Measurements from ENCODE around the gene ZBTB18. TPM values are rescaled to one million over a fixed set of nuclear protein-coding genes. Genes with fewer than 3 reads are reported as not detected.

ZBTB18 gene
- polyA plus RNA-seq, 2 of the 4 experiments (the other 2 are of a cell fraction) = 9.7 to 9.9 TPM

DNA sequence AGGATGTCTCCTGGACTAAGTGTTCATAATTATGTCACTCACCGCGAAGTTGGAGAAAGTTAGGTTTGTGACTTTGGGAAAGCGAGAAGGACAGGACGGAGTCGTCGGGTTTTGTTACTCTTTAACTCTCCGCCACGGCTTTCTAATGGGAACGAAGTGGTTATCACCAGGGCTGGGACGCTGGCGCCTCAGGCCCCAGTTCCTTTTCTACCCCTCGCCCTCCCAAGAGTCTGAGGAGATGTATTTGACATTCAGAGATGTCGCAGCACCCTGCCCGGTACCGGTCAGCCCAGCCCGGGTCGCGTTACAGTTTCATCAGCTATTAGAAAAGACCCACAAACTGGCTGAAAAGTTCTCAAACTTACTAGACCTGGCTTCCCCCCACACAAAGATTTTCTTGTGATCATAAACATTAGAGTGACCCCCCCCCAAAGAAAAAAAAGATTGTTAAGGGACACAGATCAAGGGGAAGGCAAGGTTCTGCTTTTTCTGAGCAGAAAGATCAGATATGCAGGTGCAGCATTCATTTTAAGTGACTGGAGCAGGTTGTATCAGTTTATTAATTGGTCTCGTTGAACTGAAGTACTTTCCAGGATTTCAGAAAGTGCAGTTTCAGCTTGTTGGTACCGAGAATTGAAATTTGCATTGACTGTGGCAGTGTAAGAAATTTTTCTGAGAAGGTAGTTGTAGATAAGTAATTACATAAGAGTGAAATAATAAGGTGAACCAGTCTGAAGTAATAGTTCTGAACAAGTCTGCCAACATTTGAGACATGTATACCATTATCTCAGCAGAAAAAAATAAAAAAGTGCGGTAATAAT lies 859 bp upstream of the ZBTB18 start (continued):
- TF ChIP-seq, protein P1, sequence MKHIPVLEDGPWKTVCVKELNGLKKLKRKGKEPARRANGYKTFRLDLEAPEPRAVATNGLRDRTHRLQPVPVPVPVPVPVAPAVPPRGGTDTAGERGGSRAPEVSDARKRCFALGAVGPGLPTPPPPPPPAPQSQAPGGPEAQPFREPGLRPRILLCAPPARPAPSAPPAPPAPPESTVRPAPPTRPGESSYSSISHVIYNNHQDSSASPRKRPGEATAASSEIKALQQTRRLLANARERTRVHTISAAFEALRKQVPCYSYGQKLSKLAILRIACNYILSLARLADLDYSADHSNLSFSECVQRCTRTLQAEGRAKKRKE (CRISPR knock-in tag; IDR thresholded peaks at IDR 0.05; ENCODE audit: low read depth) = no peak

DNA sequence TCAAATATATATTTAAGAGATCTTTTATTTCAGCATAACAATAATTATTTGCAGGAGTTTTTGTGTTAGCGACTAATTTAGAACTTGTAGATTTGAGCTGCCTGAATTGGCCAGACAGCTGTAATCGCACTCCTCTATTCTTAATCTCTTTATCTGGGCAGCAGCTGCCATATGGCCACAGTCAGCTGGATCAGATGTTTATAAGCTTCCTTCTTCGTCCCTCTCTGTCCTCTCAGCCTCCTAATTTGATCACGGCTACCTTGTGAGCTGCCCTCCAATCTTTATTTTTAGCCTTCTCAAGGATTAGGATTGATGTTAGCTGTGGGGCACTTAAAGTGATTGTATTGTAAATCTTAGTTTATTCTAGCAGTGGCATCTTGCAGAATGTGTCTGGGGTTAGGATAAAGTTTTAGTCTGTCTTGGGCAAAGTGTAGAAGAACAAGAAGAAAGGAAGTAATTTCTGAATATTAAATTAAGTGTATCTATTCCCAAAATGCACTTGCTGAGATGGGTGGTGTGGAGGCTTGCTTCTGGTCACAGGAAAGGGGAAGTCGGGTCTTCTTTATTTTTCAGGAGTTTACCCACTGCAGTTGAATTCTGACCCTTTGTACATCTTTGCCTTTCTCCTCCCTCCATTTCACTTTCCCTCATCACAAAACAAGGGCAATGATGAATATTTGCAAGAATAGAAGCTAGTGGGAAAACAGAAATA lies 1.1 kb downstream of the ZBTB18 start:
- Histone ChIP-seq H3K9me3 (no peaks in the 10 kb centered on the region), H3K4me3 (no peak overlapping the region), H3K27ac (no peak overlapping the region), H3K4me1 (peaks cover 24% of the 10 kb centered on the region), H3K4me2 (no peak overlapping the region)
- no peak for TF ChIP-seq NFE2L2 (conservative IDR thresholded peaks at IDR 0.05; ENCODE audit: low read length)
- no peak for ATAC-seq
- DNase-seq (ENCODE audit: low read depth in 1 of 2, low spot score in 1 of 2) = no peak
- ChIA-PET CTCF (interaction anchor here (2.5 kb wide), 1 partner anchor 220 kb away, joined by 10 read pairs; no protein-coding TSS in a partner anchor), POLR2A (interaction anchor here (1.3 kb wide), 1 partner anchor 13 kb away, joined by 3 read pairs; no protein-coding TSS in a partner anchor)
- WGBS (ENCODE audit: missing lambda C conversion rate) = 82% methylated on average over 5 of the region's 5 CpGs
- no peak for FAIRE-seq

DNA sequence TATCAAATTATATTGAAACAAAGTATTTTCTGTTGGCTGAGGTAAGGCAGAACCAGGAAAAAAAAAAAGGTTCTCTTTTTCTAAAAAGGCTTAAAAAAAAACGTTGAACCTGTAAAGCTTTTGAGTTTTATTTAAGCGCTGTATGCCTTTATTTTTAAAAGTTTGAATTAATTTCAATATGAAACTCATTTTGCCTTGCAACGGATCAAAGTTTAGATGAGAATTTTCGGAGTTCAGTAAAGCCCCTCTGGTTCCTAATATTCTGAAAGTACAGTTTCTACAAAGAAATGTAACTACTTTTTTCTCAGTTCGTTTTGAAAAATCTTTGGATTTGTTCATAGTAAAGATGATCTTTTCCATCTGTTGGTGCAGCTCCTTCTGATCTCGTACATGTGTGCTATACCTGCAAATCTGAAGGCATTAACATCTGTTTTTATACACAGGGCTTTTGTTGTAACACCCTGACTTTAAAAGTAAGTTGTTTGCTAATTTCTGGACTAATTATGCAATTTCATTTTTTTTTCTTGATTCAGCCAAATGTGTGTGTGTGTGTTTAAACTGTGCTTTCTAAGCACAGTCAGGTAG lies 1.7 kb downstream of the ZBTB18 start:
- ChIA-PET CTCF (interaction anchor here (2.5 kb wide), 1 partner anchor 219 kb away, joined by 10 read pairs; no protein-coding TSS in a partner anchor), POLR2A (no interaction called here)
- no peak for ATAC-seq
- peaks cover 23% of the 10 kb centered on the region for H3K4me1 ChIP-seq
- TF ChIP-seq KDM5A (IDR thresholded peaks at IDR 0.05) (no peak), RFX5 (IDR thresholded peaks at IDR 0.05) (no peak), GATA3 (IDR thresholded peaks at IDR 0.05; ENCODE audit: borderline replicate concordance) (no peak), PHF8 (IDR thresholded peaks at IDR 0.05; ENCODE audit: borderline replicate concordance, low read depth) (no peak), FOSL2 (IDR thresholded peaks at IDR 0.05) (no peak), FOSL2 (CRISPR knock-in tag; IDR thresholded peaks at IDR 0.05) (no peak), EP300 (IDR thresholded peaks at IDR 0.05) (no peak), ZFP36 (IDR thresholded peaks at IDR 0.05; ENCODE audit: borderline replicate concordance, partially characterized antibody) (no peak), RCOR1 (IDR thresholded peaks at IDR 0.05; ENCODE audit: low read depth, low read length) (no peak), NR3C1 (IDR thresholded peaks at IDR 0.05) (no peak)
- TF ChIP-seq, protein P2, sequence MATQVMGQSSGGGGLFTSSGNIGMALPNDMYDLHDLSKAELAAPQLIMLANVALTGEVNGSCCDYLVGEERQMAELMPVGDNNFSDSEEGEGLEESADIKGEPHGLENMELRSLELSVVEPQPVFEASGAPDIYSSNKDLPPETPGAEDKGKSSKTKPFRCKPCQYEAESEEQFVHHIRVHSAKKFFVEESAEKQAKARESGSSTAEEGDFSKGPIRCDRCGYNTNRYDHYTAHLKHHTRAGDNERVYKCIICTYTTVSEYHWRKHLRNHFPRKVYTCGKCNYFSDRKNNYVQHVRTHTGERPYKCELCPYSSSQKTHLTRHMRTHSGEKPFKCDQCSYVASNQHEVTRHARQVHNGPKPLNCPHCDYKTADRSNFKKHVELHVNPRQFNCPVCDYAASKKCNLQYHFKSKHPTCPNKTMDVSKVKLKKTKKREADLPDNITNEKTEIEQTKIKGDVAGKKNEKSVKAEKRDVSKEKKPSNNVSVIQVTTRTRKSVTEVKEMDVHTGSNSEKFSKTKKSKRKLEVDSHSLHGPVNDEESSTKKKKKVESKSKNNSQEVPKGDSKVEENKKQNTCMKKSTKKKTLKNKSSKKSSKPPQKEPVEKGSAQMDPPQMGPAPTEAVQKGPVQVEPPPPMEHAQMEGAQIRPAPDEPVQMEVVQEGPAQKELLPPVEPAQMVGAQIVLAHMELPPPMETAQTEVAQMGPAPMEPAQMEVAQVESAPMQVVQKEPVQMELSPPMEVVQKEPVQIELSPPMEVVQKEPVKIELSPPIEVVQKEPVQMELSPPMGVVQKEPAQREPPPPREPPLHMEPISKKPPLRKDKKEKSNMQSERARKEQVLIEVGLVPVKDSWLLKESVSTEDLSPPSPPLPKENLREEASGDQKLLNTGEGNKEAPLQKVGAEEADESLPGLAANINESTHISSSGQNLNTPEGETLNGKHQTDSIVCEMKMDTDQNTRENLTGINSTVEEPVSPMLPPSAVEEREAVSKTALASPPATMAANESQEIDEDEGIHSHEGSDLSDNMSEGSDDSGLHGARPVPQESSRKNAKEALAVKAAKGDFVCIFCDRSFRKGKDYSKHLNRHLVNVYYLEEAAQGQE (IDR thresholded peaks at IDR 0.05) = no peak
- no peaks in the 10 kb centered on the region for H3K9me3 ChIP-seq
- no peak overlapping the region for H3K4me3 ChIP-seq
- DNase-seq (ENCODE audit: low read depth in 1 of 2, low spot score in 1 of 2) = no peak
- WGBS (ENCODE audit: missing lambda C conversion rate) = 65% methylated on average over 6 of the region's 6 CpGs
- no peak overlapping the region for H3K27ac ChIP-seq
- no peak overlapping the region for H3K4me2 ChIP-seq
- no peak for FAIRE-seq

DNA sequence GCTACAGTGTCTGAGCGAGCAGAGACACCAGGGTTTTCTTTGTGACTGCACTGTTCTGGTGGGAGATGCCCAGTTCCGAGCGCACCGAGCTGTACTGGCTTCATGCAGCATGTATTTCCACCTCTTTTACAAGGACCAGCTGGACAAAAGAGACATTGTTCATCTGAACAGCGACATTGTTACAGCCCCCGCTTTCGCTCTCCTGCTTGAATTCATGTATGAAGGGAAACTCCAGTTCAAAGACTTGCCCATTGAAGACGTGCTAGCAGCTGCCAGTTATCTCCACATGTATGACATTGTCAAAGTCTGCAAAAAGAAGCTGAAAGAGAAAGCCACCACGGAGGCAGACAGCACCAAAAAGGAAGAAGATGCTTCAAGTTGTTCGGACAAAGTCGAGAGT lies 2.7 kb downstream of the ZBTB18 start:
- FAIRE-seq = no peak
- POLR2A ChIA-PET = no interaction called here
- H3K4me1 ChIP-seq = peaks cover 23% of the 10 kb centered on the region
- no peak for TF ChIP-seq RAD21 (conservative IDR thresholded peaks at IDR 0.05 in 1 of 2, IDR thresholded peaks at IDR 0.05 in 1 of 2)
- TF ChIP-seq POLR2AphosphoS2 (conservative IDR thresholded peaks at IDR 0.05; ENCODE audit: low read length) = no peak
- TF ChIP-seq RFX5 (IDR thresholded peaks at IDR 0.05) = no peak
- no peak for TF ChIP-seq SREBF2 (IDR thresholded peaks at IDR 0.05)
- no peak for TF ChIP-seq FOSL2 (IDR thresholded peaks at IDR 0.05)
- TF ChIP-seq FOSL2 (CRISPR knock-in tag; IDR thresholded peaks at IDR 0.05) = no peak
- no peak for TF ChIP-seq JUN (IDR thresholded peaks at IDR 0.05)
- no peak for TF ChIP-seq NR3C1 (IDR thresholded peaks at IDR 0.05)
- no peak for TF ChIP-seq CHD4 (IDR thresholded peaks at IDR 0.05; ENCODE audit: borderline replicate concordance)
- TF ChIP-seq, protein P3, sequence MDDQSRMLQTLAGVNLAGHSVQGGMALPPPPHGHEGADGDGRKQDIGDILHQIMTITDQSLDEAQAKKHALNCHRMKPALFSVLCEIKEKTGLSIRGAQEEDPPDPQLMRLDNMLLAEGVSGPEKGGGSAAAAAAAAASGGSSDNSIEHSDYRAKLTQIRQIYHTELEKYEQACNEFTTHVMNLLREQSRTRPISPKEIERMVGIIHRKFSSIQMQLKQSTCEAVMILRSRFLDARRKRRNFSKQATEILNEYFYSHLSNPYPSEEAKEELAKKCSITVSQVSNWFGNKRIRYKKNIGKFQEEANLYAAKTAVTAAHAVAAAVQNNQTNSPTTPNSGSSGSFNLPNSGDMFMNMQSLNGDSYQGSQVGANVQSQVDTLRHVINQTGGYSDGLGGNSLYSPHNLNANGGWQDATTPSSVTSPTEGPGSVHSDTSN (IDR thresholded peaks at IDR 0.05) = no peak
- TF ChIP-seq CBX8 (IDR thresholded peaks at IDR 0.05) = no peak
- TF ChIP-seq, protein P4, sequence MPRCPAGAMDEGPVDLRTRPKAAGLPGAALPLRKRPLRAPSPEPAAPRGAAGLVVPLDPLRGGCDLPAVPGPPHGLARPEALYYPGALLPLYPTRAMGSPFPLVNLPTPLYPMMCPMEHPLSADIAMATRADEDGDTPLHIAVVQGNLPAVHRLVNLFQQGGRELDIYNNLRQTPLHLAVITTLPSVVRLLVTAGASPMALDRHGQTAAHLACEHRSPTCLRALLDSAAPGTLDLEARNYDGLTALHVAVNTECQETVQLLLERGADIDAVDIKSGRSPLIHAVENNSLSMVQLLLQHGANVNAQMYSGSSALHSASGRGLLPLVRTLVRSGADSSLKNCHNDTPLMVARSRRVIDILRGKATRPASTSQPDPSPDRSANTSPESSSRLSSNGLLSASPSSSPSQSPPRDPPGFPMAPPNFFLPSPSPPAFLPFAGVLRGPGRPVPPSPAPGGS (IDR thresholded peaks at IDR 0.05) = no peak
- TF ChIP-seq NFE2L2 (conservative IDR thresholded peaks at IDR 0.05; ENCODE audit: low read length) = no peak

More for the DNA sequence above, 2.7 kb downstream of the ZBTB18 start:
- DNase-seq (ENCODE audit: low read depth in 1 of 2, low spot score in 1 of 2) (no peak), ATAC-seq (no peak)
- Histone ChIP-seq H3K4me2 (no peak overlapping the region), H3K9me3 (no peaks in the 10 kb centered on the region), H3K4me3 (no peak overlapping the region), H3K27ac (no peak overlapping the region)
- WGBS (ENCODE audit: missing lambda C conversion rate) = 91% methylated on average over 11 of the region's 11 CpGs
- CTCF ChIA-PET = interaction anchor here (1.3 kb wide), 1 partner anchor 9 kb away, joined by 4 read pairs; no protein-coding TSS in a partner anchor
